ENCODE measurements around the gene FAAP20. TPM values are rescaled to one million over a fixed set of nuclear protein-coding genes. Genes with fewer than 3 reads are reported as not detected.
A peak's percentile ranks its signal among the peaks of the same experiment; 100 is the strongest.

Gene FAAP20
- total and polyA plus RNA-seq, 2 experiments from 2014 or later, result 79.1 to 167 TPM

DNA sequence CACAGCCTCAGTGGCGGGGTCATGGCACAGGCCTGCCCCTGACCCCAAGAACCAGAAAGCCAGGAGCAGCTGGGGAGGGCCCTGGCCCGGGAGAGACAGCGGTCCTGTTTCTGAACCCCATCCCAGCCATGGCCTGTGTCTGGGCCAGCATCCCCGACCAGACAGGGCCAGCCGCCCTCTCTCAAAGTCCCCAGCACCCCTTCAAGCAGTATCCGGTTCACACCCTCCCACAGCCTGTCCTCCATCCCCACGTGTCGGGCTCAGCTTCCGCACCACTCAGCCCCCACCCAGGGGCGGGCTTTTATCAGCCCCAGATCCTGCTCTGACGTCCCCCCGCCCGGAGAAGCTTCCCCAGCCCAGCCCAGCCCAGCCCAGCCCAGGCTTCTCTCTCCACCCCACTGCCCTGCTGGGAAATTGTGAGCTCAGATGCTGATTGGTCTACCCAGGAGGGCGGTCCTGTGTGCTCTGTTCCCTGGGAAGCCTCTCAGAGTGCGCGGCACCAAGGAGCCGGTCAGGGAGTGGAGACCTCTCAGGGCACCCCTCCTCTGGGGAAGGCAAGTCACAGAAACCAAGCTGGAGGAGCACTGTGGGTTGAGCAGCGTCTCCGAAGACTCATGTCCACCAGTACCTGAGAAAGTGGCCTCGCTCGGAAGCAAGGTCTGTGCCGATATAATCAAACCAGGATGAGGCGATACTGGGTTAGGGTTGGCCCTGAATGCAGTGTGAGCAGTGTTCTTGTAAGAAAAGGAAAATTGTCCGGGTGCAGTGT, 4.7 kb upstream of the FAAP20 start:
- Mint-ChIP-seq H3K4me3 (peak overlapping the region; percentile 76), H3K27me3 (ENCODE audit: insufficient read depth, low read depth, poor library complexity) (peaks cover 10% of the 10 kb centered on the region), H3K36me3 (ENCODE audit: low read depth) (no peaks in the 10 kb centered on the region), H3K27ac (no peak overlapping the region; the same call in none of the 2 replicates), H3K9me3 (no peaks in the 10 kb centered on the region), H3K4me1 (peaks cover 9% of the 10 kb centered on the region; the same call in 2 of the 3 replicates)
- Histone ChIP-seq H3K36me3 (ENCODE audit: insufficient read depth) (no peaks in the 10 kb centered on the region), H3K9me2 (ENCODE audit: insufficient read depth) (no peaks in the 10 kb centered on the region), H3K4me3 (peak overlapping the region; percentile 38; the same call in 1 of the 2 replicates), H4K20me1 (replicated peaks; ENCODE audit: insufficient read depth) (no peaks in the 10 kb centered on the region), H3F3A (replicated peaks; ENCODE audit: low read depth) (peaks cover 4% of the 10 kb centered on the region; the same call in 1 of the 2 replicates), H2AFZ (peak overlapping the region; percentile 76; the same call in 1 of the 2 replicates), H3K27me3 (ENCODE audit: insufficient read depth) (no peaks in the 10 kb centered on the region), H3K4me2 (peak overlapping the region; percentile 40), H3K4me1 (ENCODE audit: insufficient read depth) (0 out of 2 replicates have a peak, but pooled peaks cover 5% of the 10 kb centered on the region), H3K27ac (ENCODE audit: low read depth) (no peak overlapping the region), H3K79me2 (replicated peaks; ENCODE audit: insufficient read depth) (no peaks in the 10 kb centered on the region; the same call in 1 of the 2 replicates)
- TF ChIP-seq EZH2phosphoT487 (IDR thresholded peaks at IDR 0.05; ENCODE audit: unreplicated experiment) (no peak), STAT1 (IDR thresholded peaks at IDR 0.05; ENCODE audit: unreplicated experiment) (no peak), ZNF331 (CRISPR knock-in tag; IDR thresholded peaks at IDR 0.05; ENCODE audit: low read depth) (no peak), ZNF114 (CRISPR knock-in tag; IDR thresholded peaks at IDR 0.05) (no peak), JUNB (IDR thresholded peaks at IDR 0.05; ENCODE audit: unreplicated experiment) (no peak), CREB1 (CRISPR knock-in tag; IDR thresholded peaks at IDR 0.05; ENCODE audit: low read depth) (no peak), EZH2 (IDR thresholded peaks at IDR 0.05; ENCODE audit: low read depth, unreplicated experiment) (no peak), POLR2AphosphoS5 (IDR thresholded peaks at IDR 0.05; ENCODE audit: low read depth) (peak; percentile 69), NANOG (IDR thresholded peaks at IDR 0.05; ENCODE audit: borderline replicate concordance) (no peak)
- TF ChIP-seq, protein P1, sequence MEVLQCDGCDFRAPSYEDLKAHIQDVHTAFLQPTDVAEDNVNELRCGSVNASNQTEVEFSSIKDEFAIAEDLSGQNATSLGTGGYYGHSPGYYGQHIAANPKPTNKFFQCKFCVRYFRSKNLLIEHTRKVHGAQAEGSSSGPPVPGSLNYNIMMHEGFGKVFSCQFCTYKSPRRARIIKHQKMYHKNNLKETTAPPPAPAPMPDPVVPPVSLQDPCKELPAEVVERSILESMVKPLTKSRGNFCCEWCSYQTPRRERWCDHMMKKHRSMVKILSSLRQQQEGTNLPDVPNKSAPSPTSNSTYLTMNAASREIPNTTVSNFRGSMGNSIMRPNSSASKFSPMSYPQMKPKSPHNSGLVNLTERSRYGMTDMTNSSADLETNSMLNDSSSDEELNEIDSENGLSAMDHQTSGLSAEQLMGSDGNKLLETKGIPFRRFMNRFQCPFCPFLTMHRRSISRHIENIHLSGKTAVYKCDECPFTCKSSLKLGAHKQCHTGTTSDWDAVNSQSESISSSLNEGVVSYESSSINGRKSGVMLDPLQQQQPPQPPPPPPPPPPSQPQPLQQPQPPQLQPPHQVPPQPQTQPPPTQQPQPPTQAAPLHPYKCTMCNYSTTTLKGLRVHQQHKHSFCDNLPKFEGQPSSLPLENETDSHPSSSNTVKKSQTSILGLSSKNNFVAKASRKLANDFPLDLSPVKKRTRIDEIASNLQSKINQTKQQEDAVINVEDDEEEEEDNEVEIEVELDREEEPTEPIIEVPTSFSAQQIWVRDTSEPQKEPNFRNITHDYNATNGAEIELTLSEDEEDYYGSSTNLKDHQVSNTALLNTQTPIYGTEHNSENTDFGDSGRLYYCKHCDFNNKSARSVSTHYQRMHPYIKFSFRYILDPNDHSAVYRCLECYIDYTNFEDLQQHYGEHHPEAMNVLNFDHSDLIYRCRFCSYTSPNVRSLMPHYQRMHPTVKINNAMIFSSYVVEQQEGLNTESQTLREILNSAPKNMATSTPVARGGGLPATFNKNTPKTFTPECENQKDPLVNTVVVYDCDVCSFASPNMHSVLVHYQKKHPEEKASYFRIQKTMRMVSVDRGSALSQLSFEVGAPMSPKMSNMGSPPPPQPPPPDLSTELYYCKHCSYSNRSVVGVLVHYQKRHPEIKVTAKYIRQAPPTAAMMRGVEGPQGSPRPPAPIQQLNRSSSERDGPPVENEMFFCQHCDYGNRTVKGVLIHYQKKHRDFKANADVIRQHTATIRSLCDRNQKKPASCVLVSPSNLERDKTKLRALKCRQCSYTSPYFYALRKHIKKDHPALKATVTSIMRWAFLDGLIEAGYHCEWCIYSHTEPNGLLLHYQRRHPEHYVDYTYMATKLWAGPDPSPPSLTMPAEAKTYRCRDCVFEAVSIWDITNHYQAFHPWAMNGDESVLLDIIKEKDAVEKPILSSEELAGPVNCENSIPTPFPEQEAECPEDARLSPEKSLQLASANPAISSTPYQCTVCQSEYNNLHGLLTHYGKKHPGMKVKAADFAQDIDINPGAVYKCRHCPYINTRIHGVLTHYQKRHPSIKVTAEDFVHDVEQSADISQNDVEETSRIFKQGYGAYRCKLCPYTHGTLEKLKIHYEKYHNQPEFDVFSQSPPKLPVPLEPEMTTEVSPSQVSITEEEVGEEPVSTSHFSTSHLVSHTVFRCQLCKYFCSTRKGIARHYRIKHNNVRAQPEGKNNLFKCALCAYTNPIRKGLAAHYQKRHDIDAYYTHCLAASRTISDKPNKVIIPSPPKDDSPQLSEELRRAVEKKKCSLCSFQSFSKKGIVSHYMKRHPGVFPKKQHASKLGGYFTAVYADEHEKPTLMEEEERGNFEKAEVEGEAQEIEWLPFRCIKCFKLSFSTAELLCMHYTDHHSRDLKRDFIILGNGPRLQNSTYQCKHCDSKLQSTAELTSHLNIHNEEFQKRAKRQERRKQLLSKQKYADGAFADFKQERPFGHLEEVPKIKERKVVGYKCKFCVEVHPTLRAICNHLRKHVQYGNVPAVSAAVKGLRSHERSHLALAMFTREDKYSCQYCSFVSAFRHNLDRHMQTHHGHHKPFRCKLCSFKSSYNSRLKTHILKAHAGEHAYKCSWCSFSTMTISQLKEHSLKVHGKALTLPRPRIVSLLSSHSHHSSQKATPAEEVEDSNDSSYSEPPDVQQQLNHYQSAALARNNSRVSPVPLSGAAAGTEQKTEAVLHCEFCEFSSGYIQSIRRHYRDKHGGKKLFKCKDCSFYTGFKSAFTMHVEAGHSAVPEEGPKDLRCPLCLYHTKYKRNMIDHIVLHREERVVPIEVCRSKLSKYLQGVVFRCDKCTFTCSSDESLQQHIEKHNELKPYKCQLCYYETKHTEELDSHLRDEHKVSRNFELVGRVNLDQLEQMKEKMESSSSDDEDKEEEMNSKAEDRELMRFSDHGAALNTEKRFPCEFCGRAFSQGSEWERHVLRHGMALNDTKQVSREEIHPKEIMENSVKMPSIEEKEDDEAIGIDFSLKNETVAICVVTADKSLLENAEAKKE (CRISPR knock-in tag; IDR thresholded peaks at IDR 0.05), result no peak
- TF ChIP-seq, protein P2, sequence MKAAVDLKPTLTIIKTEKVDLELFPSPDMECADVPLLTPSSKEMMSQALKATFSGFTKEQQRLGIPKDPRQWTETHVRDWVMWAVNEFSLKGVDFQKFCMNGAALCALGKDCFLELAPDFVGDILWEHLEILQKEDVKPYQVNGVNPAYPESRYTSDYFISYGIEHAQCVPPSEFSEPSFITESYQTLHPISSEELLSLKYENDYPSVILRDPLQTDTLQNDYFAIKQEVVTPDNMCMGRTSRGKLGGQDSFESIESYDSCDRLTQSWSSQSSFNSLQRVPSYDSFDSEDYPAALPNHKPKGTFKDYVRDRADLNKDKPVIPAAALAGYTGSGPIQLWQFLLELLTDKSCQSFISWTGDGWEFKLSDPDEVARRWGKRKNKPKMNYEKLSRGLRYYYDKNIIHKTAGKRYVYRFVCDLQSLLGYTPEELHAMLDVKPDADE (IDR thresholded peaks at IDR 0.05), result no peak
- TF ChIP-seq, protein P3, sequence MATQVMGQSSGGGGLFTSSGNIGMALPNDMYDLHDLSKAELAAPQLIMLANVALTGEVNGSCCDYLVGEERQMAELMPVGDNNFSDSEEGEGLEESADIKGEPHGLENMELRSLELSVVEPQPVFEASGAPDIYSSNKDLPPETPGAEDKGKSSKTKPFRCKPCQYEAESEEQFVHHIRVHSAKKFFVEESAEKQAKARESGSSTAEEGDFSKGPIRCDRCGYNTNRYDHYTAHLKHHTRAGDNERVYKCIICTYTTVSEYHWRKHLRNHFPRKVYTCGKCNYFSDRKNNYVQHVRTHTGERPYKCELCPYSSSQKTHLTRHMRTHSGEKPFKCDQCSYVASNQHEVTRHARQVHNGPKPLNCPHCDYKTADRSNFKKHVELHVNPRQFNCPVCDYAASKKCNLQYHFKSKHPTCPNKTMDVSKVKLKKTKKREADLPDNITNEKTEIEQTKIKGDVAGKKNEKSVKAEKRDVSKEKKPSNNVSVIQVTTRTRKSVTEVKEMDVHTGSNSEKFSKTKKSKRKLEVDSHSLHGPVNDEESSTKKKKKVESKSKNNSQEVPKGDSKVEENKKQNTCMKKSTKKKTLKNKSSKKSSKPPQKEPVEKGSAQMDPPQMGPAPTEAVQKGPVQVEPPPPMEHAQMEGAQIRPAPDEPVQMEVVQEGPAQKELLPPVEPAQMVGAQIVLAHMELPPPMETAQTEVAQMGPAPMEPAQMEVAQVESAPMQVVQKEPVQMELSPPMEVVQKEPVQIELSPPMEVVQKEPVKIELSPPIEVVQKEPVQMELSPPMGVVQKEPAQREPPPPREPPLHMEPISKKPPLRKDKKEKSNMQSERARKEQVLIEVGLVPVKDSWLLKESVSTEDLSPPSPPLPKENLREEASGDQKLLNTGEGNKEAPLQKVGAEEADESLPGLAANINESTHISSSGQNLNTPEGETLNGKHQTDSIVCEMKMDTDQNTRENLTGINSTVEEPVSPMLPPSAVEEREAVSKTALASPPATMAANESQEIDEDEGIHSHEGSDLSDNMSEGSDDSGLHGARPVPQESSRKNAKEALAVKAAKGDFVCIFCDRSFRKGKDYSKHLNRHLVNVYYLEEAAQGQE (IDR thresholded peaks at IDR 0.05; ENCODE audit: unreplicated experiment), result no peak
- TF ChIP-seq, protein P4, sequence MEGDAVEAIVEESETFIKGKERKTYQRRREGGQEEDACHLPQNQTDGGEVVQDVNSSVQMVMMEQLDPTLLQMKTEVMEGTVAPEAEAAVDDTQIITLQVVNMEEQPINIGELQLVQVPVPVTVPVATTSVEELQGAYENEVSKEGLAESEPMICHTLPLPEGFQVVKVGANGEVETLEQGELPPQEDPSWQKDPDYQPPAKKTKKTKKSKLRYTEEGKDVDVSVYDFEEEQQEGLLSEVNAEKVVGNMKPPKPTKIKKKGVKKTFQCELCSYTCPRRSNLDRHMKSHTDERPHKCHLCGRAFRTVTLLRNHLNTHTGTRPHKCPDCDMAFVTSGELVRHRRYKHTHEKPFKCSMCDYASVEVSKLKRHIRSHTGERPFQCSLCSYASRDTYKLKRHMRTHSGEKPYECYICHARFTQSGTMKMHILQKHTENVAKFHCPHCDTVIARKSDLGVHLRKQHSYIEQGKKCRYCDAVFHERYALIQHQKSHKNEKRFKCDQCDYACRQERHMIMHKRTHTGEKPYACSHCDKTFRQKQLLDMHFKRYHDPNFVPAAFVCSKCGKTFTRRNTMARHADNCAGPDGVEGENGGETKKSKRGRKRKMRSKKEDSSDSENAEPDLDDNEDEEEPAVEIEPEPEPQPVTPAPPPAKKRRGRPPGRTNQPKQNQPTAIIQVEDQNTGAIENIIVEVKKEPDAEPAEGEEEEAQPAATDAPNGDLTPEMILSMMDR (conservative IDR thresholded peaks at IDR 0.05; ENCODE audit: low read depth in 2 of 2), result peak; percentile 25 to 31; a peak in 3 of 4 replicates
- DNase-seq (ENCODE audit: low spot score), result peak; percentile 86
- peak; percentile 77 for ATAC-seq
